HepG2 (cell line): ENCODE measurements around the gene NECAB2. TPM values are rescaled to one million over a fixed set of nuclear protein-coding genes. Genes with fewer than 3 reads are reported as not detected.

Experiments used
- ATAC-seq: fragments of 200-7000 bp; cut with Tn5 transposase; 3 replicates; pipeline ENCODE4 v1.9.1; 2020; ENCODE audit warnings: mild to moderate bottlenecking, moderate library complexity
- BruUV-seq: library from RNA; stranded (reverse); fragments of 400-500 nt; replicated peaks from 2 replicates; lab custom pipeline; 2021; lab: Mats Ljungman, UMichigan
- CTCF ChIA-PET: fragments of 300-600 bp; formaldehyde crosslinking; extraction: SDS; loops from one replicate; lab custom pipeline; 2021; ENCODE audit warnings: low total read pairs, inconsistent platforms, low intra/inter-chr PET ratio; lab: Yijun Ruan, JAX
- POLR2A ChIA-PET: fragments of 350-600 bp; sonication (Branson Sonifier 250); formaldehyde crosslinking; loops from one replicate; lab custom pipeline; 2020; ENCODE audit warnings: antibody characterized with exemption, inconsistent platforms; lab: Yijun Ruan, JAX
- DNase-seq: peaks from one replicate; pipeline ENCODE4 v3.0.0-alpha.2; 2015; ENCODE audit warnings: low spot score
- FAIRE-seq: peaks from 3 replicates; lab custom pipeline; 2011; peaks lifted over from hg19 to GRCh38; lab: Jason Lieb, UNC
- H2AFZ ChIP-seq: one replicate; pipeline ENCODE4 v1.6.1; 2011; ENCODE audit warnings: low read length, inconsistent platforms
- H3K27ac ChIP-seq: fragments of 300-600 bp; 3 replicates; pipeline ENCODE4 v1.8.0; 2011; ENCODE audit warnings: mixed run types, mild to moderate bottlenecking, mixed read lengths, low read length, inconsistent platforms; ENCODE audit not compliant: insufficient read depth; ENCODE audit errors: extremely low read length
- H3K27me3 ChIP-seq, 2 experiments: fragments of 200-600 bp in 1 of 2; 2 replicates in 1 of 2; 3 replicates in 1 of 2; pipeline versions ENCODE4 v1.6.0 to v1.8.0; 2011; ENCODE audit warnings: low read length in 2 of 2, mild to moderate bottlenecking in 2 of 2, moderate library complexity in 2 of 2, inconsistent platforms in 1 of 2; ENCODE audit not compliant: insufficient read depth in 2 of 2, control insufficient read depth in 1 of 2
- H3K36me3 ChIP-seq, 2 experiments: fragments of 200-600 bp in 1 of 2; replicated peaks in 1 of 2; 2 replicates in 1 of 2; 3 replicates in 1 of 2; pipeline versions ENCODE4 v1.5.1 to v1.8.0; 2011; ENCODE audit warnings: low read length in 2 of 2, inconsistent platforms in 1 of 2; ENCODE audit not compliant: insufficient read depth in 2 of 2, control insufficient read depth in 1 of 2
- H3K4me1 ChIP-seq: 2 replicates; pipeline ENCODE4 v1.5.1; 2012; ENCODE audit warnings: low read length, inconsistent platforms; ENCODE audit not compliant: insufficient read depth
- H3K4me2 ChIP-seq: 2 replicates; pipeline ENCODE4 v1.6.0; 2011; ENCODE audit warnings: low read depth, low read length, inconsistent platforms
- H3K4me3 ChIP-seq, 3 experiments: fragments of 200-600 bp in 1 of 3; sonication (generic), shearing (Covaris generic) in 1 of 3; replicated peaks in 1 of 3; 2 replicates each; pipeline ENCODE4 v1.5.1; 2011 to 2016; ENCODE audit warnings: low read length in 3 of 3, inconsistent platforms in 2 of 3, low read depth in 2 of 3, mild to moderate bottlenecking in 2 of 3, control low read depth in 1 of 3, mixed read lengths in 1 of 3; ENCODE audit not compliant: insufficient read depth in 1 of 3
- H3K79me2 ChIP-seq: one replicate; pipeline ENCODE4 v1.6.1; 2011; ENCODE audit warnings: low read length, inconsistent platforms; ENCODE audit not compliant: insufficient read depth
- H3K9ac ChIP-seq: 2 replicates; pipeline ENCODE4 v1.6.0; 2011; ENCODE audit warnings: mild to moderate bottlenecking, low read depth, low read length, inconsistent platforms; ENCODE audit not compliant: insufficient read depth
- H3K9me3 ChIP-seq: 2 replicates; pipeline ENCODE4 v1.5.1; 2012; ENCODE audit warnings: mild to moderate bottlenecking, low read length
- H4K20me1 ChIP-seq: 2 replicates; pipeline ENCODE4 v1.6.0; 2011; ENCODE audit warnings: inconsistent platforms, mild to moderate bottlenecking, low read length, moderate library complexity; ENCODE audit not compliant: insufficient read depth
- NCOA2 ChIP-seq: sonication (generic); formaldehyde crosslinking; IDR thresholded peaks from 2 replicates; pipeline ENCODE4 v1.8.0; 2022; ENCODE audit warnings: inconsistent platforms
- PCBP2 ChIP-seq: fragments of 200-400 bp; formaldehyde crosslinking; optimal IDR thresholded peaks from 2 replicates; pipeline ENCODE3; 2018; ENCODE audit warnings: low read length, low read depth; ENCODE audit not compliant: poor library complexity, severe bottlenecking
- TBP ChIP-seq: sonication (generic); formaldehyde crosslinking; IDR thresholded peaks from 2 replicates; pipeline ENCODE4 v1.5.0; 2020; ENCODE audit warnings: missing genetic modification reagents
- YY1 ChIP-seq: IDR thresholded peaks from 2 replicates; pipeline ENCODE4 v1.6.1; 2011; ENCODE audit warnings: low read length, low read depth, moderate library complexity, mild to moderate bottlenecking; ENCODE audit not compliant: insufficient read depth, insufficient replicate concordance
- WGBS: methylation state at CpG from one replicate; pipeline ENCODE4 v1.1.6; 2017; ENCODE audit warnings: low lambda C conversion rate; 5-methylcytosine and 5-hydroxymethylcytosine counted together
- in situ Hi-C: cut with HindIII; loops from 2 replicates; pipeline ENCODE4 v1.10.0; 2017; ENCODE audit warnings: low pct_unique_long_range_greater_than_20kb; ENCODE audit not compliant: extremely low pct_ligation_motif_present
- intact Hi-C: fragments of 100-400 bp; cut with micrococcal nuclease; formaldehyde crosslinking; loops from one replicate; pipeline ENCODE4 v1.10.0; 2022; ENCODE audit not compliant: unreplicated experiment
- polyA plus RNA-seq, 8 experiments: library from polyadenylated mRNA; depleted of rRNA in 3 of 8; stranded (reverse) in 7 of 8; unstranded in 1 of 8; fragments of >200 nt; fragmentation: Illumina TruSeq in 4 of 8; extraction: Trizol in 4 of 8; gene quantifications; 2 replicates each; pipeline versions ENCODE4 v1.2.1 to v1.2.3, GENCODE V29; 2011 to 2016; ENCODE audit warnings: low read depth in 4 of 8, missing spikeins in 1 of 8, mixed read lengths in 1 of 8; ENCODE audit not compliant: insufficient read depth in 1 of 8
- total RNA-seq, 5 experiments: library from RNA; depleted of rRNA; stranded (reverse); fragments of >200 nt; fragmentation: Illumina TruSeq; extraction: Trizol; gene quantifications; 2 replicates each; pipeline ENCODE4 v1.2.3, GENCODE V29; 2016; ENCODE audit warnings: low read depth in 1 of 5
- TF ChIP-seq, protein P1 (sequence below): sonication (generic); formaldehyde crosslinking; IDR thresholded peaks from 2 replicates; pipeline ENCODE4 v1.4.0; 2020; ENCODE audit warnings: missing genetic modification reagents
- TF ChIP-seq, protein P2 (sequence below): sonication (generic); IDR thresholded peaks from 2 replicates; pipeline ENCODE4 v1.6.1; 2016; ENCODE audit warnings: low read depth, borderline replicate concordance

The NECAB2 gene
- total and polyA plus RNA-seq, 2 of the 13 experiments (the other 11 are each of a cell fraction or from before 2014, with no cell fraction given) = 0.21 to 0.49 TPM

DNA sequence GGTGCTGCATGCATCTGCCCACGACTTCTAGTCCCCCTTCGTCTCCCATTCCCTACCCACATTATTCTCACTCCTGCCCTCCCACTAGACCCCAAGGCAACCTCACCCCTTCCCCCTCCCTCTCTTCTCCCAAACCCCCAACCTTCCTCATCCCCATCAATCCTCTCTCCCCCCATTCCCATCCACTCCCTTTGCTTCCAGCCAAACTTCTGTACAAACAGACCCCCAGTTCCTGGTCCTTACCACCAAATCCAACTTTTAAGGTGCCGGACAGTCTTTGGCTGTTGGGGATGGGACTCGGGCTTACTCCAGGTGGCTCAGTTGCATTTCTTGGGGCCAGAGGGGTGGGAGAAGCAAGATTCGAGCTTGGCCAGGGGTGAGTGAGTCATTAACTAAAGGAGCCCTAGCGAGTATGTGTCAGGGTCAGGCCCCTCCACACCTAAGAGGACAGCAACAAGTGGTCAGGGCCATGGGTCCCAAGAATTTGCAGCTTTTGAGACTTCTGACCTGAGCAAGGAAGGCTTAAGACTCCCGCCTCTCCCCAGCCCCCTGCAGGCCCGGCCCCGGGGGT is 74.3 kb downstream of the NECAB2 start, which contains the start of gene SLC38A8:
Gene SLC38A8, minus strand, starts transcription at position 488 of the 571 bp plus-strand sequence. CDS start 638 bp downstream, outside the sequence.
- H4K20me1 ChIP-seq = no peaks in the 10 kb centered on the region
- H3K4me1 ChIP-seq = peaks cover 24% of the 10 kb centered on the region
- WGBS = 56% methylated on average over 6 of the region's 9 CpGs
- in situ Hi-C loops = loop anchor here (5.0 to 10.0 kb wide), 3 partner anchors 85 to 218 kb away; no protein-coding TSS in a partner anchor
- POLR2A ChIA-PET = interaction anchor here (1.2 to 2.9 kb wide), 3 partner anchors 35 to 88 kb away, joined by 3 to 13 read pairs (median 4); partner anchors contain the start of gene OSGIN1
- peaks cover 2 to 45% of the 10 kb centered on the region in 2 experiments; a peak in 3 of 5 replicates for H3K27me3 ChIP-seq
- no peak for ATAC-seq
- no peaks in the 10 kb centered on the region for H3K36me3 ChIP-seq
- H2AFZ ChIP-seq = no peak within 1 kb of the TSS
- TF ChIP-seq YY1 (no peak), PCBP2 (peak; percentile 97)
- H3K9me3 ChIP-seq = no peaks in the 10 kb centered on the region
- DNase-seq = no peak
- intact Hi-C loops = loop anchor here (5.0 kb wide), 1 partner anchor 70 kb away; no protein-coding TSS in a partner anchor
- no peak within 1 kb of the TSS for H3K9ac ChIP-seq
- CTCF ChIA-PET = no interaction called here
- peak within 1 kb of the TSS in 2 of 3 experiments; percentile 19 to 47; a peak in 2 of 6 replicates for H3K4me3 ChIP-seq
- no peak within 1 kb of the TSS for H3K27ac ChIP-seq
- H3K4me2 ChIP-seq = peak within 1 kb of the TSS; percentile 63
- BruUV-seq = no TSS peak
- no peak for FAIRE-seq
- no peaks in the 10 kb centered on the region for H3K79me2 ChIP-seq

DNA sequence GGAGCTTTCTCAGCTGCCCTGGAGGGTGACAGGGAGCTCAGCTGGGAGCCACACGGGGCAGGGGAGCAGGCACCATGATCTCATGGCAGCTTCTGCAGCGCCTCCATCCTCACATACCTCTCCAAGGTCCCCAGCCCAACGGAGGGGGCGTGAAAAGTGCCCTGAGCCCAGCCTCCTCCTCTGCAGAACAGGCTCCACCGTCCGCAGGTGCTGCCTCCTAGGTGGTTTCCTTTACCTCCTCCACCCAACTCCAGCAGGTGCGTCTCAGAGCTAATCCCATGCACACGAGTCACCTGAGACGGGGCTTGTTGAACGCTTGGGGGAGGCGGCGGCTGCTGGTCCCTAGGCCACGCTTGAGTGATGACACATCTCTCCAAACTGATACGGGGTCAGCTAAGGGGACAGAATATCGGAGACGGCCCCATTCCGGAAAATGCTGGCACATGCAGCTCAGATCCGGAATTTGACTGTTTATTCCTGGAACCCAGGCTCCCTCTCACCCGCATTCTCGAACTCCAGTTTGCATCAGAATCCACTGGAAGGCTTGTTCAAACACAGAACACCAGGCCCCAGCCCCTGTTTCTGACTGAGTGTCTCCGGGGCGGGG is 74.9 kb downstream of the NECAB2 start:
- Histone ChIP-seq H3K36me3 (no peaks in the 10 kb centered on the region), H3K9me3 (no peaks in the 10 kb centered on the region), H3K79me2 (no peaks in the 10 kb centered on the region), H3K9ac (no peak overlapping the region), H3K27me3 (peaks cover 2 to 45% of the 10 kb centered on the region in 2 experiments; a peak in 3 of 5 replicates), H3K4me3 (peak overlapping the region in 2 of 3 experiments; percentile 19 to 47; a peak in 2 of 6 replicates), H4K20me1 (no peaks in the 10 kb centered on the region), H3K4me1 (peaks cover 26% of the 10 kb centered on the region), H3K27ac (no peak overlapping the region), H2AFZ (no peak overlapping the region), H3K4me2 (peak overlapping the region; percentile 63)
- intact Hi-C loops = loop anchor here (5.0 kb wide), 1 partner anchor 71 kb away; no protein-coding TSS in a partner anchor
- ChIA-PET CTCF (interaction anchor here (1.9 kb wide), 1 partner anchor 116 kb away, joined by 13 read pairs; no protein-coding TSS in a partner anchor), POLR2A (interaction anchor here (1.2 to 2.9 kb wide), 5 partner anchors 29 to 89 kb away, joined by 3 to 13 read pairs (median 4); partner anchors contain the start of gene OSGIN1)
- WGBS = 0% methylated on average over 12 of the region's 22 CpGs
- FAIRE-seq (no peak), DNase-seq (no peak), ATAC-seq (peak; percentile 20)
- in situ Hi-C loops = loop anchor here (5.0 to 10.0 kb wide), 3 partner anchors 86 to 218 kb away; no protein-coding TSS in a partner anchor
- no TSS peak for BruUV-seq
- TF ChIP-seq, protein P1, sequence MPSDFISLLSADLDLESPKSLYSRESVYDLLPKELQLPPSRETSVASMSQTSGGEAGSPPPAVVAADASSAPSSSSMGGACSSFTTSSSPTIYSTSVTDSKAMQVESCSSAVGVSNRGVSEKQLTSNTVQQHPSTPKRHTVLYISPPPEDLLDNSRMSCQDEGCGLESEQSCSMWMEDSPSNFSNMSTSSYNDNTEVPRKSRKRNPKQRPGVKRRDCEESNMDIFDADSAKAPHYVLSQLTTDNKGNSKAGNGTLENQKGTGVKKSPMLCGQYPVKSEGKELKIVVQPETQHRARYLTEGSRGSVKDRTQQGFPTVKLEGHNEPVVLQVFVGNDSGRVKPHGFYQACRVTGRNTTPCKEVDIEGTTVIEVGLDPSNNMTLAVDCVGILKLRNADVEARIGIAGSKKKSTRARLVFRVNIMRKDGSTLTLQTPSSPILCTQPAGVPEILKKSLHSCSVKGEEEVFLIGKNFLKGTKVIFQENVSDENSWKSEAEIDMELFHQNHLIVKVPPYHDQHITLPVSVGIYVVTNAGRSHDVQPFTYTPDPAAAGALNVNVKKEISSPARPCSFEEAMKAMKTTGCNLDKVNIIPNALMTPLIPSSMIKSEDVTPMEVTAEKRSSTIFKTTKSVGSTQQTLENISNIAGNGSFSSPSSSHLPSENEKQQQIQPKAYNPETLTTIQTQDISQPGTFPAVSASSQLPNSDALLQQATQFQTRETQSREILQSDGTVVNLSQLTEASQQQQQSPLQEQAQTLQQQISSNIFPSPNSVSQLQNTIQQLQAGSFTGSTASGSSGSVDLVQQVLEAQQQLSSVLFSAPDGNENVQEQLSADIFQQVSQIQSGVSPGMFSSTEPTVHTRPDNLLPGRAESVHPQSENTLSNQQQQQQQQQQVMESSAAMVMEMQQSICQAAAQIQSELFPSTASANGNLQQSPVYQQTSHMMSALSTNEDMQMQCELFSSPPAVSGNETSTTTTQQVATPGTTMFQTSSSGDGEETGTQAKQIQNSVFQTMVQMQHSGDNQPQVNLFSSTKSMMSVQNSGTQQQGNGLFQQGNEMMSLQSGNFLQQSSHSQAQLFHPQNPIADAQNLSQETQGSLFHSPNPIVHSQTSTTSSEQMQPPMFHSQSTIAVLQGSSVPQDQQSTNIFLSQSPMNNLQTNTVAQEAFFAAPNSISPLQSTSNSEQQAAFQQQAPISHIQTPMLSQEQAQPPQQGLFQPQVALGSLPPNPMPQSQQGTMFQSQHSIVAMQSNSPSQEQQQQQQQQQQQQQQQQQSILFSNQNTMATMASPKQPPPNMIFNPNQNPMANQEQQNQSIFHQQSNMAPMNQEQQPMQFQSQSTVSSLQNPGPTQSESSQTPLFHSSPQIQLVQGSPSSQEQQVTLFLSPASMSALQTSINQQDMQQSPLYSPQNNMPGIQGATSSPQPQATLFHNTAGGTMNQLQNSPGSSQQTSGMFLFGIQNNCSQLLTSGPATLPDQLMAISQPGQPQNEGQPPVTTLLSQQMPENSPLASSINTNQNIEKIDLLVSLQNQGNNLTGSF (CRISPR knock-in tag) = no peak
- TF ChIP-seq NCOA2 (peak; percentile 59), TBP (CRISPR knock-in tag) (no peak)
- TF ChIP-seq, protein P2, sequence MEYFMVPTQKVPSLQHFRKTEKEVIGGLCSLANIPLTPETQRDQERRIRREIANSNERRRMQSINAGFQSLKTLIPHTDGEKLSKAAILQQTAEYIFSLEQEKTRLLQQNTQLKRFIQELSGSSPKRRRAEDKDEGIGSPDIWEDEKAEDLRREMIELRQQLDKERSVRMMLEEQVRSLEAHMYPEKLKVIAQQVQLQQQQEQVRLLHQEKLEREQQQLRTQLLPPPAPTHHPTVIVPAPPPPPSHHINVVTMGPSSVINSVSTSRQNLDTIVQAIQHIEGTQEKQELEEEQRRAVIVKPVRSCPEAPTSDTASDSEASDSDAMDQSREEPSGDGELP = peak; percentile 39; the same call in 1 of the 2 replicates
